GM23248 (cell line): Measurements from ENCODE around the gene ASS1. TPM values are rescaled to one million over a fixed set of nuclear protein-coding genes. Genes with fewer than 3 reads are reported as not detected.

ENCODE experiments used
- DNase-seq: peaks from one replicate; pipeline ENCODE4 v3.0.0-alpha.2; 2015
- H2AFZ ChIP-seq: fragments of 200-600 bp; sonication (generic); 2 replicates; pipeline ENCODE4 v1.6.1; 2016; ENCODE audit warnings: antibody characterized with exemption
- H3F3A ChIP-seq: fragments of 200-600 bp; sonication (generic); 2 replicates; pipeline ENCODE4 v1.6.1; 2016; ENCODE audit warnings: mild to moderate bottlenecking, antibody characterized with exemption, mixed run types; ENCODE audit not compliant: insufficient read depth
- H3K27ac ChIP-seq: fragments of 200-600 bp; sonication (generic); 2 replicates; pipeline ENCODE4 v1.5.1; 2016; ENCODE audit warnings: mild to moderate bottlenecking
- H3K27me3 ChIP-seq: fragments of 200-600 bp; sonication (generic); replicated peaks from 2 replicates; pipeline ENCODE4 v1.6.1; 2016; ENCODE audit warnings: mild to moderate bottlenecking; ENCODE audit not compliant: insufficient read depth
- H3K36me3 ChIP-seq: fragments of 200-600 bp; sonication (generic); 2 replicates; pipeline ENCODE4 v1.6.1; 2016; ENCODE audit warnings: low read depth, mild to moderate bottlenecking
- H3K4me1 ChIP-seq: fragments of 200-600 bp; sonication (generic); 2 replicates; pipeline ENCODE4 v1.6.1; 2016; ENCODE audit warnings: mild to moderate bottlenecking; ENCODE audit not compliant: insufficient read depth
- H3K4me2 ChIP-seq: fragments of 200-600 bp; sonication (generic); one replicate; pipeline ENCODE4 v1.6.1; 2016; ENCODE audit warnings: mild to moderate bottlenecking; ENCODE audit not compliant: unreplicated experiment
- H3K4me3 ChIP-seq: fragments of 200-600 bp; sonication (generic); 2 replicates; pipeline ENCODE4 v1.5.1; 2016; ENCODE audit warnings: mild to moderate bottlenecking
- H3K79me2 ChIP-seq: fragments of 200-600 bp; sonication (generic); 2 replicates; pipeline ENCODE4 v1.6.1; 2016; ENCODE audit warnings: mild to moderate bottlenecking; ENCODE audit not compliant: insufficient read depth
- H3K9ac ChIP-seq: fragments of 200-600 bp; sonication (generic); 2 replicates; pipeline ENCODE4 v1.6.1; 2016; ENCODE audit warnings: mild to moderate bottlenecking
- H3K9me2 ChIP-seq: fragments of 200-600 bp; sonication (generic); 2 replicates; pipeline ENCODE4 v1.6.1; 2016; ENCODE audit warnings: mixed run types, mild to moderate bottlenecking, moderate library complexity; ENCODE audit not compliant: insufficient read depth
- H3K9me3 ChIP-seq: fragments of 200-600 bp; sonication (generic); one replicate; pipeline ENCODE4 v1.6.1; 2017; ENCODE audit warnings: low read depth
- H4K20me1 ChIP-seq: fragments of 200-600 bp; sonication (generic); 2 replicates; pipeline ENCODE4 v1.6.0; 2016; ENCODE audit not compliant: insufficient read depth
- EZH2 ChIP-seq: fragments of 200-600 bp; sonication (generic); IDR thresholded peaks from 2 replicates; pipeline ENCODE4 v1.6.1; 2018; ENCODE audit warnings: antibody characterized with exemption, mild to moderate bottlenecking; ENCODE audit not compliant: insufficient read depth, poor library complexity, severe bottlenecking
- EZH2phosphoT487 ChIP-seq: fragments of 200-600 bp; sonication (generic); IDR thresholded peaks from 2 replicates; pipeline ENCODE4 v1.6.1; 2018; ENCODE audit warnings: antibody characterized with exemption, moderate library complexity, mild to moderate bottlenecking, low read depth; ENCODE audit not compliant: insufficient read depth
- WGBS, 2 experiments: methylation state at CpG; one replicate each; pipeline ENCODE4 v1.1.6; 2015 to 2017; ENCODE audit warnings: low lambda C conversion rate in 2 of 2, low coverage in 1 of 2; ENCODE audit errors: missing lambda C conversion rate in 2 of 2; 5-methylcytosine and 5-hydroxymethylcytosine counted together
- in situ Hi-C: fragments of 300-500 bp; cut with MboI; formaldehyde crosslinking; loops from 2 replicates; pipeline ENCODE4 v1.15.0; 2020
- polyA plus RNA-seq: library from polyadenylated mRNA; unstranded; fragments of >200 nt; fragmentation: Nextera tagmentation; extraction: Ambion mirVana; gene quantifications from 2 replicates; pipeline ENCODE4 v1.2.1, GENCODE V29; 2016
- total RNA-seq: library from RNA; depleted of rRNA; stranded (reverse); fragments of >200 nt; shearing (Covaris generic); gene quantifications from 2 replicates; pipeline ENCODE4 v1.2.3, GENCODE V29; 2014

ASS1 gene
- total and polyA plus RNA-seq, 2 experiments from 2014 or later: 124 to 216 TPM

DNA sequence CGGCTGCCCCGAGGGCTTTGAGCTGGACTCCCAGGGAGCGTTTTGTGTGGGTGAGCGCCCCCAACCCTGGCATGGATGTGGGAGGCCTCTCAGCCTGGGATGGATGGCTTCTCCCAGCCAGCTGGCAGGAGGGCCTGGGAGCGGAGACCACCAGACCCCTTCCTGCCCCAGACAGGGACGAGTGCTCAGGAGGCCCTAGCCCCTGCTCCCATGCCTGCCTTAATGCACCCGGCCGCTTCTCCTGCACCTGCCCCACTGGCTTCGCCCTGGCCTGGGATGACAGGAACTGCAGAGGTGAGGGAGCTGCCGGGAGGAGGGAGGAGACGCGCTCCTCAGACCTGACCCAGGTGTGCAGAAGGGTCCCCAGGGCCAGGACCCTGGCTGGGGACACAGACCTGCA, 17.4 kb upstream of the ASS1 start:
- no peak for DNase-seq
- Histone ChIP-seq H3K4me3 (no peak overlapping the region), H3K79me2 (no peaks in the 10 kb centered on the region), H3K4me2 (no peak overlapping the region), H3K27me3 (no peaks in the 10 kb centered on the region), H2AFZ (no peak overlapping the region), H3K9me3 (no peaks in the 10 kb centered on the region), H3K9me2 (no peaks in the 10 kb centered on the region), H3K4me1 (peaks cover 9% of the 10 kb centered on the region), H4K20me1 (no peaks in the 10 kb centered on the region), H3F3A (no peaks in the 10 kb centered on the region), H3K27ac (no peak overlapping the region), H3K9ac (no peak overlapping the region), H3K36me3 (no peaks in the 10 kb centered on the region)
- TF ChIP-seq EZH2 (no peak), EZH2phosphoT487 (no peak)
- in situ Hi-C loops: no loop called here
- WGBS, 2 experiments: 92 to 95% methylated on average over 11 to 12 of the region's 12 CpGs

DNA sequence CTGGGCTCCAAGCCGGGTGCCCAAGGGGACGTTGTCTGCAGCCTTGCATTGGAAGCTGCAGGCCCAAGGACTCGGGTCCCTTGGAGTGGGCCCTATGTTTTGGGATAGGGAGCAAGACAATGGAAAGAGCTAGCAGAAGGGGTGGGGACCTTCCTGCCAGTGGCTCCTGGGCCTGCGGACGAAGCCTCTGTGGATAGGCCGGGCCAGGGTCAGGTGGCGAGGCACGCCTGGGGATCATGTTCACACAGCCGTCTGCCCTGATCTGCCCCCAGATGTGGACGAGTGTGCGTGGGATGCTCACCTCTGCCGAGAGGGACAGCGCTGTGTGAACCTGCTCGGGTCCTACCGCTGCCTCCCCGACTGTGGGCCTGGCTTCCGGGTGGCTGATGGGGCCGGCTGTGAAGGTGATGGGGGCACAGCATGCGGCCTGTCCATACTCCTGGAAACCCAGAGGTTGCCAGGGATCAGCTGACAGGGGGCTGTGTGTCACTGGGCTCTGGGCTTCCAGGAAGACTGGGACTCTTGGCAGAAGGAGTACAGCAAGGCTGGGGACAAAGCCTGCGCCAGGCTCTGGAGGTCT, 16.6 kb upstream of the ASS1 start:
- no peaks in the 10 kb centered on the region for H3K79me2 ChIP-seq
- no peaks in the 10 kb centered on the region for H3F3A ChIP-seq
- no peak for TF ChIP-seq EZH2phosphoT487
- TF ChIP-seq EZH2: no peak
- no peaks in the 10 kb centered on the region for H4K20me1 ChIP-seq
- no peaks in the 10 kb centered on the region for H3K27me3 ChIP-seq
- in situ Hi-C loops: no loop called here
- H3K4me1 ChIP-seq: peaks cover 9% of the 10 kb centered on the region
- no peaks in the 10 kb centered on the region for H3K9me2 ChIP-seq
- no peak overlapping the region for H2AFZ ChIP-seq
- no peak overlapping the region for H3K4me3 ChIP-seq
- 92 to 93% methylated on average over 15 to 19 of the region's 20 CpGs for WGBS, 2 experiments
- H3K36me3 ChIP-seq: no peaks in the 10 kb centered on the region
- H3K27ac ChIP-seq: no peak overlapping the region
- no peaks in the 10 kb centered on the region for H3K9me3 ChIP-seq
- no peak overlapping the region for H3K9ac ChIP-seq
- no peak for DNase-seq
- H3K4me2 ChIP-seq: no peak overlapping the region

DNA sequence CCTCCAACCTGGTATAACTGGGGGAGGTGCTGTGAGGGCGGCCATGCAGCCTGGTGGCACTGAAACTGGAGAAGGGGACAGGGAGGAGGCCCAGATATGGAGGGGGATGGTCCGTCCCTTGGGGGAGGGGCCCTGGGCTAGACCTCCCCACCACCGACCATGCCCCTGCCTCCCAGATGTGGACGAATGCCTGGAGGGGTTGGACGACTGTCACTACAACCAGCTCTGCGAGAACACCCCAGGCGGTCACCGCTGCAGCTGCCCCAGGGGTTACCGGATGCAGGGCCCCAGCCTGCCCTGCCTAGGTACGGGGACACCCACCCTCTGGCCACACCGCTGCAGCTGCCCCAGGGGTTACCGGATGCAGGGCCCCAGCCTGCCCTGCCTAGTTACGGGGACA, 15.4 kb upstream of the ASS1 start:
- no peak overlapping the region for H3K4me3 ChIP-seq
- 90 to 93% methylated on average over 5 to 10 of the region's 13 CpGs for WGBS, 2 experiments
- no peak overlapping the region for H3K9ac ChIP-seq

DNA sequence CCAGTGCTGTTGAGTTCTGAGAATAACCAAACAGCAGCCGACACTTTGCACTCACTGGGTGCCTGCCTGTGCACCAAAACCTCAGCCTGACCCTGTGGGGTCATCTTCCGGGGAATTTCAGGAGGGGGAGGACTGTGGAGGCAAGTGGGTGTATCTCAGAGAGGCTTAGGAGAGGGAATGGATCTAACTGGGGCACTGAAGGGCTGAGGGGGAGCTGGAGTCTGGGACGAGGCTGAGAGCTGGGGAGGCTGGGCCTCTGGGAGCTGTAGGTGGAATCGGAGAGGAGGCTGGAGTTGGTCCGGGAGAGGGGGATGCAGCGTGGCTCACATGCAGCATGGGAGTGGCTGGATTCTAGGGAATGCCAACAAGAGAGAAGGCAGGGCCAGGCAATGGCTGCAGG, 14.9 kb upstream of the ASS1 start:
- H3F3A ChIP-seq: no peaks in the 10 kb centered on the region
- no peak overlapping the region for H3K4me3 ChIP-seq
- H3K4me2 ChIP-seq: no peak overlapping the region
- H3K9me2 ChIP-seq: no peaks in the 10 kb centered on the region
- peaks cover 9% of the 10 kb centered on the region for H3K4me1 ChIP-seq
- no peaks in the 10 kb centered on the region for H4K20me1 ChIP-seq
- DNase-seq: no peak
- no peak for TF ChIP-seq EZH2phosphoT487
- TF ChIP-seq EZH2: no peak
- H3K27ac ChIP-seq: no peak overlapping the region
- H3K36me3 ChIP-seq: no peaks in the 10 kb centered on the region
- H3K9me3 ChIP-seq: no peaks in the 10 kb centered on the region
- H3K27me3 ChIP-seq: no peaks in the 10 kb centered on the region
- in situ Hi-C loops: no loop called here
- H3K79me2 ChIP-seq: no peaks in the 10 kb centered on the region
- no peak overlapping the region for H3K9ac ChIP-seq
- H2AFZ ChIP-seq: no peak overlapping the region
- WGBS, 2 experiments: 86 to 87% methylated on average over 5 to 6 of the region's 6 CpGs

More for the DNA sequence above, 15.4 kb upstream of the ASS1 start:
- no peak for DNase-seq
- Histone ChIP-seq H3F3A (no peaks in the 10 kb centered on the region), H2AFZ (no peak overlapping the region), H3K4me2 (no peak overlapping the region), H3K27ac (no peak overlapping the region), H3K36me3 (no peaks in the 10 kb centered on the region), H3K9me2 (no peaks in the 10 kb centered on the region), H3K9me3 (no peaks in the 10 kb centered on the region), H3K27me3 (no peaks in the 10 kb centered on the region), H4K20me1 (no peaks in the 10 kb centered on the region), H3K79me2 (no peaks in the 10 kb centered on the region), H3K4me1 (peaks cover 9% of the 10 kb centered on the region)
- TF ChIP-seq EZH2 (no peak), EZH2phosphoT487 (no peak)
- in situ Hi-C loops: no loop called here

DNA sequence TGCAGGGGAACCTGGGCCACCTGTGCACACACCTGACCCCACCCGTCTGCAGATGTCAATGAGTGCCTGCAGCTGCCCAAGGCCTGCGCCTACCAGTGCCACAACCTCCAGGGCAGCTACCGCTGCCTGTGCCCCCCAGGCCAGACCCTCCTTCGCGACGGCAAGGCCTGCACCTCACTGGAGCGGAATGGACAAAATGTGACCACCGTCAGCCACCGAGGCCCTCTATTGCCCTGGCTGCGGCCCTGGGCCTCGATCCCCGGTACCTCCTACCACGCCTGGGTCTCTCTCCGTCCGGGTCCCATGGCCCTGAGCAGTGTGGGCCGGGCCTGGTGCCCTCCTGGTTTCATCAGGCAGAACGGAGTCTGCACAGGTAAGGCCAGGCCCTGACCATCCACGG, 14.5 kb upstream of the ASS1 start:
- Histone ChIP-seq H3K79me2 (no peaks in the 10 kb centered on the region), H3K9me3 (no peaks in the 10 kb centered on the region), H3K9ac (no peak overlapping the region), H3K9me2 (no peaks in the 10 kb centered on the region), H3K36me3 (no peaks in the 10 kb centered on the region), H4K20me1 (no peaks in the 10 kb centered on the region), H3K4me1 (peaks cover 9% of the 10 kb centered on the region), H3F3A (no peaks in the 10 kb centered on the region), H3K4me2 (no peak overlapping the region), H3K27ac (no peak overlapping the region), H3K27me3 (no peaks in the 10 kb centered on the region), H2AFZ (no peak overlapping the region), H3K4me3 (no peak overlapping the region)
- no peak for DNase-seq
- in situ Hi-C loops: no loop called here
- no peak for TF ChIP-seq EZH2
- TF ChIP-seq EZH2phosphoT487: no peak
- 90 to 91% methylated on average over 18 of the region's 18 CpGs for WGBS, 2 experiments
